Left ventricle myocardium superior (tissue), 1 donor: ENCODE data around the gene NLGN4Y. TPM values are rescaled to one million over a fixed set of nuclear protein-coding genes. Genes with fewer than 3 reads are reported as not detected.

Experiments
- ATAC-seq: fragments of 200-7000 bp; cut with Tn5 transposase; one replicate; pipeline ENCODE4 v1.9.1; 2020; ENCODE audit warnings: mild to moderate bottlenecking, moderate library complexity
- DNase-seq: peaks from one replicate; pipeline ENCODE4 v3.0.0-alpha.2; 2020
- intact Hi-C: fragments of 100-400 bp; cut with micrococcal nuclease; formaldehyde crosslinking; loops from one replicate; pipeline ENCODE4 v1.11.0; 2022
- long read RNA-seq: library from polyadenylated mRNA; unstranded; transcript quantifications from one replicate; pipeline ENCODE4 v2.0.0, GENCODE V29; 2021
- total RNA-seq: library from RNA; stranded (reverse); fragmentation: NEBNext Ultra II Directional; extraction: Animal tissue kit (Norgen Biotek cat#: 25700); gene quantifications from one replicate; pipeline ENCODE4 v1.2.1, GENCODE V29; 2021
- donor health status: DM: no; HTN: yes; CAD: no; lungs with severe emphysema.

The NLGN4Y gene
- 0.67 TPM for total RNA-seq
- long read RNA-seq: 0 reads

GRCh38 chrY:14524272-14525231 lies at the start of gene NLGN4Y:
NLGN4Y (plus strand) TSS chrY:14524529; CDS start chrY:14622120, 97,591 bp downstream.
- peak; percentile 37 for ATAC-seq
- intact Hi-C loops: no loop called here
- DNase-seq: no peak

- intact Hi-C loops: no loop called here
Measured at GRCh38 chrY:14485935-14486334, 38.4 kb upstream of the NLGN4Y start.

DNA sequence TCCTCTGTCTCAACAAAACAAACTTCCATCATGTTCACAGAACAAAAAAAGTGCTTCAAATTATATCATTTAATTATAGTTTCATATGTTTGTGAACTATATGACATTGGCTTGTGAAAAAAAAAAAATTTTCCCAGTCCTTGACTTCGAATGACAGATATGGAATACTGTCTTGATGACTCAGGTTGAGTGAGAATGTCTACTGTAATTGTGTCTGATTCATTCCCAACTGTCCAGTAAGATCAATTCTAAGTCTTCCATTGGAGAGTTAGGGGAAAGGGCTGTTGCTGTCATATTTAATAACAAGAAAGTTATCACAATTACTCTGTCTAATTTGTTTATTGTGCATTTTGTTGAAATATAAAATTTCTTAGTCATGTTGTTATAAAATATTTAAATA lies 34.1 kb upstream of the NLGN4Y start:
- intact Hi-C loops: no loop called here
- no peak for ATAC-seq
- DNase-seq: no peak

More at GRCh38 chrY:14485935-14486334, 38.4 kb upstream of the NLGN4Y start:
- DNase-seq: no peak
- ATAC-seq: no peak

GRCh38 chrY:14498071-14498470 lies 26.3 kb upstream of the NLGN4Y start:
- no peak for DNase-seq
- ATAC-seq: no peak
- intact Hi-C loops: no loop called here

DNA sequence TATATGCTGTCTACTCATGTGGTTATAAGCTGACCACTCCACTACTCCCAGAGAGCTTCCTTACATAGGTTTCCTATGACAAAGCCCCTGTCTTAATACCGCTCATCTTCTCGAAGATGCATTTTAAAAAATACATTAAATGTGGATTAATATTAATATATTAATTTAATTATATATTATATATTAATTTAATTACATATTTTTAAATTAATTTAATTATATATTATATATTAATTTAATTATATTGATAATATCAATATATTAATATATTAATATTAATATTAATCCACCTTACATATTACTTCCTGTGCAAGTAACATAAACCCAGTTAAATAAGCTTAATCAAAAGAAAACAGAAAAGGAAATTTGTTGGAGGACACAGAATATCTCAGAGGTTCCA lies 19.7 kb upstream of the NLGN4Y start:
- DNase-seq (no peak), ATAC-seq (no peak)
- intact Hi-C loops: no loop called here

DNA sequence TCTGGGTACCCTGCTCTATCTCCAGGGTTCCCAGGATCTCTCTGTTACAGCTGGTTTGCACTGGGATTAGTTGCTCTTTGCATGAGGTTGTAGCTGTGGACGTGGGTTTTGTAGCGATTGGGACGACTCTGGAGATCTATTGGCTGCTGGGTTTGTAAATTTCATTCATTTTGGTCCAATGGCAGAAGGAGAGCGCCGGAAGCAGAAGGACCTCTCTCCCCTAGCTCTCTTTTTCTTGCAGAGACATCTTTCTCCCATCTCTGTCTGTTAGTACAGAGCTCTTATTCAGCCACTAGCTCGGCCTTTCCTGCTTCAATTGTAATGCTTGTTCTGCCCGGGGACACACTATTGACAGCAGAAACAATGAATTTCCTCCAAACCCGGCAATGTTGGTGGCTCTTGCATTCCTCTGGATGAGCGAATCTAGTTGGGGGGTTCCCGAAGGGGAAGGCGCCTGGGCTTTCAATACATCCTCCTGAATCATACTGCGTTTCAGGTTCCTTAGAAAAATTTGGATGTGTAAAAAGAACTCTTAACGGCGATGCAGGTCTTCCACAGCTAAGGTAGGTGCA lies 1.9 kb upstream of the NLGN4Y start:
- no peak for ATAC-seq

DNA sequence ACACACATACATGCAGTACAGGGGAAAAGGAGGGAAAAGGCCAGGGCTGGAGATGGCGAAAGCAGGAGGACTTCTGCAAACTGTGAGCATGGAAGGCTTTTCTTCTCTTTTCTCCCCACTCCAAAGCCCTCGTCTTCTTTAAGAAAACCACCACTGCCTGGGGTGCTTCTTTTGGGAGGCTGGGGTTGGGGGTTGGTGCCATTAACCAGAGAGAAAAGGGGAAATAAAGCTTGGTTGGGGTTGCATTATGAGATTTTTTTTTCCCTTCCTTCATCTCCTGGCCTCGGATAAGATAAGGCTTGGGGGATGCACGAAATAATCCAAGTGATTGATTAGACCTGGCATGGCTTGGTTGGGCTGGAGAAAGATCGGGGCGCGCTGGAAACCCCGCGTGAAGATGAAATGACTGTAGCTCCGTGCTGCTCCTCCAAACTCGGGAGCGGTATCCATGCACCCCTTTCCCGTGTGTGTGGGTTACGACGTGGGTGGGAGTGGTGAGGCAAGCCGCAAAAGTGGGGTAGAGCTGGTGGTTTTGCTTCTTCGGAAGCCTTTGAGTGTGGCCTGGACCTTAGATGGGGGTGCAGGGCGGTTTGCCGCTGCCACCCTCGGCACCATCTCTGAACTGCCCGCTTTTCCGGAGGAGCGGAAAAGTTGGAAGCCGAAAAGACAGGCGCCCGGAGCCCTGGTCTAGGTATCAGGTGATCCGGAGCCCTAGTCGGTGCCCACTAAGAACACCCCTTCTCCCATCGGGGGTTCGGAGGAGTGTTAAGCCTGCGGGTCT lies 648 bp upstream of the NLGN4Y start:
- no peak for DNase-seq
- no peak for ATAC-seq
- intact Hi-C loops: no loop called here

More for the DNA sequence above, 1.9 kb upstream of the NLGN4Y start:
- DNase-seq: no peak
- intact Hi-C loops: no loop called here

DNA sequence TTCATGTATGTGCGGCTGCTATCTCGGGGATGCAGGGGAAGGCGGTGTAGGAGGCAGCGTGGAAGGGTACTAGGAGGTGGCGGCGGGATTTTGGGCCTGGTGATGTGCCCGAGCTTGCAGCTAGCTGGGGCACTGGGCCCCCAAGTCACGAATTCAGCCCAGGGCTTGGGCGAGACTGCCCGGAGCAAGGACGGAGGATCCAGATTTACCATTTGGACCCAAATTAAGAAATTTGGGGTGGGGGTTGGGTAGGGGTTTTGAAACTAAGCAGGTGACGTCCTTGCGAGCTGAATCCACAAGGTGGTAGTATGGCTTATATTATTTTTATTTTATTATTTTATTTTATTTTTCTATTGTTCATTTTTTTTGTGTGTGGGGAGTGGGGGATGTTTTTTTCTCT lies 986 bp downstream of the NLGN4Y start:
- DNase-seq (no peak), ATAC-seq (no peak)
- intact Hi-C loops: no loop called here

DNA sequence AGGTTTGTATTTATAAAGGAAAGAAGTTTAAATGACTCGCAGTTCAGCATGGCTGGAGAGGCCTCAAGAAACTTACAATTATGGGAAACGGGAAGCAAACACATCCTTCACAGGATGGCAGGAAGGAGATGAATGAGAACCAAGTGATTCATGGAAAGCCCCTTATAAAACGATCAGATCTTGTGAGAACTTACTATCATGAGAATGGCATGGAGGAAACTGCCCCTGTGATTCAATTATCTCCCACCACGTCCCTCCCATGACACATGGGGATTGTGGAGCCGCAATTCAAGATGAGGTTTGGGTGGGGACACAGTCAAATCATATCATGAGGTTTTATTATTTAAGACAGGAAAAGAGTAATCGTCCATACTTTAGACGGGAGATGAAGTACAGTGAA lies 4.0 kb downstream of the NLGN4Y start:
- intact Hi-C loops: no loop called here
- DNase-seq (no peak), ATAC-seq (no peak)

DNA sequence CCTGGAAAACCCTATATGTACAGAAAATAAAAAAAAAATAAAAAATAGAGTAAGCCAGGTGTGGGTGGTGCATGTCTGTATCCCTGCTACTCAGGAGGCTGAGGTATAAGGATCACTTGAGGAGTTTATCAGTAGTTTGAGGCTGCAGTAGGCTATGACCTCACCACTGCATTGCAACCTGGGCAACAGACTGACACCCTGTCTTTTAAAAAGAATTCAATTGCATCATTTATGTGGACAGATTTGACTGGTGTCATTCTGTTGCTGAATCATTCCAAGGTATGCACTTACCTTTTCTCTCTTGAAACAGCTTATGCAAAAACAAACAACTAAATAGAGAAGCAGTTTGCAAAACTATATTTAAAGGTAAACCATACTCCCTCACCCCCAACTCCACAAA lies 12.4 kb downstream of the NLGN4Y start:
- intact Hi-C loops: no loop called here
- no peak for DNase-seq
- no peak for ATAC-seq

GRCh38 chrY:14543506-14543905 lies 19.2 kb downstream of the NLGN4Y start:
- intact Hi-C loops: no loop called here
- ATAC-seq (no peak), DNase-seq (no peak)

DNA sequence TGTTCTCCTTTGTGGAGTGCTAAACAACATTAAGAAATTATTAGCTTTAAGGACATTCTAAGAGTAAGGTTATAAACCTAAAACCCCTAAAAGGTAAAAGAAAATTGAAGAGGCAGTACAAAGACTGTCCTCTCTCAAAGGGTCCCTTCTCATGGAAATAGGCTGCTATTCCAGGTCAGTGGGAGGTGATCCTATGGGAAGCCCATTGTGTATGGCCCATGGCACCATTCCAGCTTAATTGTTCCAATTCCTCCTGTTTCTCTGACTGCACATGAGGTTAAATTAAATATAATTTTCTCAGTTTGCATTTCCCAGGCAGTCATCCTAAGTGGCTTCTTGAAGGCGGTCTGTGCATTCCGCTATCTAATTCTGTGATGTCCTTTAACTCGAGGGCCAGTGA lies 57.0 kb downstream of the NLGN4Y start:
- ATAC-seq (no peak), DNase-seq (no peak)
- intact Hi-C loops: no loop called here

- intact Hi-C loops: no loop called here
- ATAC-seq: no peak
Measured at GRCh38 chrY:14586725-14587124, 62.4 kb downstream of the NLGN4Y start.

GRCh38 chrY:14601372-14601771 lies 77.0 kb downstream of the NLGN4Y start:
- intact Hi-C loops: no loop called here

More at GRCh38 chrY:14586725-14587124, 62.4 kb downstream of the NLGN4Y start:
- DNase-seq: no peak

GRCh38 chrY:14617625-14618024 lies 93.3 kb downstream of the NLGN4Y start:
- DNase-seq (no peak), ATAC-seq (no peak)
- intact Hi-C loops: no loop called here

More at GRCh38 chrY:14601372-14601771, 77.0 kb downstream of the NLGN4Y start:
- DNase-seq (no peak), ATAC-seq (no peak)

DNA sequence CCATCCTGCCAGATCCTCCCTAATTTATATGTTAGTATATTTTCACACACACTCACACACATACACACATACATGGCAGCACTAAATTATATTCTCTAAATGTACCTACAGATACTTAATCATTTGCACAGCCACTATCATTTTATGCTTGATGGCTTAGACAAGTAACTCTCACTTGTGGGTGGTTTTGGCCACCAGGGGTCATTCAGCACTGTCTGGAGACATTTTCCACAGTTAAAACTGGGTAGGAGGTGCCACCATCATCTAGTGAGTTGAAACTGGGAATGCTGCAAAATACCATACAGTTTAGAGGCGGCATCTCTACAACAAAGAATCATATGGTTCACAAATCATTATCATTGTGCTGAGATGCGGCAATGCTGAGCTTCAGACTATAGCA lies 94.2 kb downstream of the NLGN4Y start:
- DNase-seq (no peak), ATAC-seq (no peak)
- intact Hi-C loops: no loop called here

DNA sequence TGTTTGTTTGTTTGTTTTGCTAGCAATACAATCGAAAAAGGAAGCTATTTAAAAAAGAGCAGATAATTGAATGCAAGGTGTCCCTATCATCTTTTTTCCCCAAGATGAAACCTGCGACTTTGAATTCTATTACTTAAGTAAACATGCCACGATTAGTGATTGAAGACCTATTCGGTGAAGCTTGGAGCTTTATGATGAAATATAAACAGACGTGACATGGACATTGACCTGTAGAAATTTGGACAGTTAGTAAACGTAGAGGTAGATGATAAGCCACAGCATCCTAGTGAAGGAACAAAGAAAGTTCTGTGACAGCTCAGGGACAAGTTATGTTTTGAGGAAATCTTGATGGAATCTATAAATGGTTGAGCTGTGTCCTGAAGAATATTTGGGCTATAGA lies 103.9 kb downstream of the NLGN4Y start:
- DNase-seq: no peak
- intact Hi-C loops: no loop called here
- no peak for ATAC-seq

- DNase-seq (no peak), ATAC-seq (no peak)
- intact Hi-C loops: no loop called here
Measured at GRCh38 chrY:14631676-14632075, 107.3 kb downstream of the NLGN4Y start.

DNA sequence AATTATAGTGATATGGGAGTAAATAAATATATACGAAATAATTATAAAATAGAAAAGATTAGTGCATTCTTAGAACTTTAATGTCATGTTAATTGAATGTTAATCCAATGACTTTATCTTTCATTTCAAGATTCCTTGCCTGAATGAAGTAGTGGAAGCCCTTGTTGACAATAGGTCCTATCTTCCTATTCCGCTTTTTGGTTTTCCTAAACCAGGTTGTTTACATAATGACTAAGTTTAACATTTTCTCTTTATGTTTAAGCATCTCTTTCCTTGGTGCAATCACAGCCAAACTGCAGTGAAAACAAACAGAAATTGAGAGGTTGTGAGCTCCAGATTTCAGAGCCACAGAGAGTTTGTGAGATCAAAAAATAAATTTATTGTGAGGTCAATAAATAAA lies 109.4 kb downstream of the NLGN4Y start:
- ATAC-seq (no peak), DNase-seq (no peak)

GRCh38 chrY:14634954-14635353 lies 110.6 kb downstream of the NLGN4Y start:
- DNase-seq (no peak), ATAC-seq (no peak)
- intact Hi-C loops: no loop called here

More for the DNA sequence above, 109.4 kb downstream of the NLGN4Y start:
- intact Hi-C loops: no loop called here
